HUES6 (cell line): ENCODE measurements around the gene SMC3.

ENCODE experiments used
- H3K27ac ChIP-seq: 2 replicates; pipeline ENCODE4 v1.7.0; 2013; ENCODE audit warnings: low read depth, mild to moderate bottlenecking, low read length, inconsistent platforms
- H3K27me3 ChIP-seq: 2 replicates; pipeline ENCODE4 v1.6.1; 2013; ENCODE audit warnings: low read length; ENCODE audit not compliant: control insufficient read depth, insufficient read depth
- H3K36me3 ChIP-seq: 2 replicates; pipeline ENCODE4 v1.6.1; 2013; ENCODE audit warnings: low read length; ENCODE audit not compliant: control insufficient read depth, insufficient read depth
- H3K4me1 ChIP-seq: 2 replicates; pipeline ENCODE4 v1.6.1; 2013; ENCODE audit warnings: low read length; ENCODE audit not compliant: control insufficient read depth, insufficient read depth
- H3K4me3 ChIP-seq: 2 replicates; pipeline ENCODE4 v1.5.1; 2013; ENCODE audit warnings: low read depth, low read length
- H3K9ac ChIP-seq: one replicate; pipeline ENCODE4 v1.6.1; 2013; ENCODE audit warnings: mild to moderate bottlenecking, low read length
- H3K9me3 ChIP-seq: 2 replicates; pipeline ENCODE4 v1.6.1; 2013; ENCODE audit warnings: low read depth, low read length; ENCODE audit not compliant: control insufficient read depth, insufficient read depth

The SMC3 gene

DNA sequence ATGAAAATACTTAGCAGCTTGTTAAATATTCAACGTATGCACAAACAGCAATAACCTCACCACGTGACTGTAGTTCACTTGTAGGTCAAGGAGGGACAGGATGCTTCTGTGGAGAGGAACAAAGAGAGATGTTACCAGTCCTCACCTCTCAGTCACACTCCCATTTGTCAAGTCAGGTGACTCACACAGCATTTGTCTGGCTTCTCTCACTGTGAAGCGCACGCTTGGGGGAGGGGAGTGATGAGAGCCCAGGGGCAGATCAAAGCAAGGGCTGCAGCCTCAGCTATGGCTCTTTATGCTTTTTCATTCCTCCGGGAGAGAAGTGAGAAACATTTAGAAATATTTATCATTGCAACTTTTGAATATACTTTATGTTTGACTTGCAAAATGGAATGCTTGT lies 73.8 kb downstream of the SMC3 start:
- Histone ChIP-seq H3K27me3 (peaks cover 46% of the 10 kb centered on the region), H3K4me3 (peak overlapping the region; percentile 15; the same call in 1 of the 2 replicates), H3K9me3 (no peaks in the 10 kb centered on the region), H3K4me1 (peaks cover 38% of the 10 kb centered on the region), H3K9ac (peak overlapping the region; percentile 15), H3K27ac (peak overlapping the region; percentile 21; the same call in 1 of the 2 replicates), H3K36me3 (no peaks in the 10 kb centered on the region)

DNA sequence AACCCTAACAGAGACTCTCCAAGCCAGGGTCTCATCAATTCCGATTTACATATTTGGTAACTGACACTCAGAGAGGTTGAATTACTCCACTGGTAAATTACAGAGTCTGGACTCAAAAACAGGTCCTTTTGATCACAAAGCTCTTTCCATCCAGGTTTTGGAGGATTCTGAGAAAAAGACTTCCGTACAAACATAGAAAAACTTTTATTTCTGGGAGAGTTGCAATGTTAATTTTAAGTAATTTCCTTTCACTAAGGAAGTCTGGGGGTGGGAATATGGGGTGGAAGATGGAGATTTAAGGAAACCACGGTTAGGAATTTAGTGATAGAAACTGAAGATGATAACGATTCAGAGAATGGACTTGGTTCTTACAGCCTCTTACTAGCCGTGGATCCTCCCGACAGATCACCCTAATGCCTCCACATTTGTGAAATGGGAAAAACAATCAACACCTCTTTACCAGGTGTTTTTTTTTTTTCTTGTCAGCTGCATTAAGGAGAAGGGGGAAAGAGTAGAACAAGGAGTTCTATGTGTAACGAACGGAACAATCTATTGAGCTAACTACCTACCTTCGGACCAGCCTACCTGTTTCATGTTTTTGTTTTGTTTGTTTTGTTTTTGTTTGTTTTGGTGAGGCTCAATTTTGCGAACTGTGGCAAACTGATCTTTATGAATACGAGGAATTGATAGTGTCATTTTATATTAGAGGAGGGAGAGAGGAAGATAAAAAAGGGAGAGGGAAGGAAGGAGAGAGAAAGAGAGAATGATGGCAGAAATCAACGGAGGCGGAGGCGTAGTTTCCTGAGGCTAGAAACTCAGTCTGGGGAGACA lies 74.9 kb downstream of the SMC3 start:
- no peaks in the 10 kb centered on the region for H3K36me3 ChIP-seq
- H3K4me3 ChIP-seq = peak overlapping the region; percentile 91
- no peak overlapping the region for H3K27ac ChIP-seq
- peaks cover 49% of the 10 kb centered on the region for H3K27me3 ChIP-seq
- no peaks in the 10 kb centered on the region for H3K9me3 ChIP-seq
- peak overlapping the region; percentile 85 for H3K9ac ChIP-seq
- H3K4me1 ChIP-seq = peaks cover 29% of the 10 kb centered on the region

DNA sequence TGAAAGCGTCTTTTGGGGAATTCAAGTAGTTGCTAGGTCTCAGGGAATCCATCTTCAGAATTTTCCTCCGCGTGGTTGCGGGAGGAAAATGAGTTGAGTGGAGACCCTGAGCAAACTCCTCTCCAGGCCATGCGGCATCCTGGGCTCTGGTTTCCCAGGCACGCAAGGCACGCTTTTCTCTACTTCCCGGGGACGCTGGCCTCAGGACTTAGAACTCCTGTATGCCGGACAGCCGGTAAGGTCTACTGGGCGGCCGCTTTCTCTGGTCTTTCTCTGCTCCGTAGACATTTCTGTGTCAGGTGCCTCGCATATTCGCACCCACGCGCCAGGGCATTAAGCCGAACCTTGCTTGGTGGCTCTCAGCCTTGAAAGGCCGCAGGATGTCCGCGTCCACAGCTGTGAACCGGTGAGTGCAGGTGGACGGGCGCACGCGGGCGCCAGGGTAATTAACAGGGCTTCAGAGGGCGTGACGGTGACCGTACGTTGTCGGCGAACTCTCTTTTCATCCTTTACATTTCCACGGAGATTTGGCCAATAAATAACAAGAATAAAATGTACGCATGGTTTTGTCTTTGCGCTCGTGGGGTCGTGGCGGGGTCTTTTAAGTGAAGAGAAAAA lies 75.6 kb downstream of the SMC3 start:
- H3K36me3 ChIP-seq = no peaks in the 10 kb centered on the region
- peaks cover 25% of the 10 kb centered on the region for H3K4me1 ChIP-seq
- no peaks in the 10 kb centered on the region for H3K9me3 ChIP-seq
- no peak overlapping the region for H3K27ac ChIP-seq
- H3K9ac ChIP-seq = peak overlapping the region; percentile 85
- peaks cover 49% of the 10 kb centered on the region for H3K27me3 ChIP-seq
- peak overlapping the region; percentile 91 for H3K4me3 ChIP-seq

- no peaks in the 10 kb centered on the region for H3K36me3 ChIP-seq
- H3K9me3 ChIP-seq = no peaks in the 10 kb centered on the region
- no peak within 1 kb of the TSS for H3K27ac ChIP-seq
- H3K4me1 ChIP-seq = peaks cover 27% of the 10 kb centered on the region
- peak within 1 kb of the TSS; percentile 85 for H3K9ac ChIP-seq
- peak within 1 kb of the TSS; percentile 91 for H3K4me3 ChIP-seq
- peaks cover 49% of the 10 kb centered on the region for H3K27me3 ChIP-seq
Observed at GRCh38 chr10:110643653-110644597, 76.4 kb downstream of the SMC3 start, which contains the start of gene RBM20. Gene RBM20 (plus strand): TSS chr10:110644336. CDS start chr10:110644455, 119 bp downstream.

GRCh38 chr10:110644598-110645462 lies 77.3 kb downstream of the SMC3 start:
- H3K9me3 ChIP-seq = no peaks in the 10 kb centered on the region
- H3K27ac ChIP-seq = no peak overlapping the region
- no peaks in the 10 kb centered on the region for H3K36me3 ChIP-seq
- H3K27me3 ChIP-seq = peaks cover 49% of the 10 kb centered on the region
- H3K4me1 ChIP-seq = peaks cover 34% of the 10 kb centered on the region
- peak overlapping the region; percentile 60 for H3K9ac ChIP-seq
- H3K4me3 ChIP-seq = peak overlapping the region; percentile 91

DNA sequence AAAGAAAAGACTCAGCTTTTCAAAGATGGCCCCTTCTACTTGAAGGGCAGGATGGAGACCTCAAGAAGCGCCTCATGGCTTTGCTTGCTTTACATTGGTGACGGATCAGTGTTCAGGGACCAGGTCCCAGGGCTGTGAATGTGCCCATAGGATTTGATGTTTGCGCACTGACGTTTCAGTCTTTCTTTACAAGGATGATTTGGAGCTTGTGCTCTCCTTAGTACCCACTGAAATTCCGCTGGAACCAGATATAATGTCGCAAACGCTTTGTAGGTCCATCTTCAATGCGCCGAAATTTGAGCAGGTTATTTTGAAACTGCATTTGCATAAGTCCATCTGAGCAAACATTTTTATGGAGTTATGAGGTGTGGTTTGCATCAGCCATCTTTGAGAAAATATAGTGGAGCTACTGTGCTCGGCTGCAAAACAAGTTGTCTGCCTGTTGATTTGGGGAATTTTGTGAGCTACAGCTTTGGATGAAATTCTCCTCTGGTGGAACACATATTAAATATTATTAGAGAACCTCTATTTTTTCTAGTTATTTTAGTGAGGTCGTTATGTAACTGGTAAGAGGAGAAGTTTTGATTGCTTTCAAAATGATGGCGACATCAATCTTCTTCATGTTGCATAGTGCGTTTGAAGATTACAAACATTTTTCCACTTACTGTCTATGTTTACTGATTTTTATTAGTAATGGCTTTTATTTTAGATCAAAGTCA lies 79.1 kb downstream of the SMC3 start:
- peaks cover 26% of the 10 kb centered on the region for H3K4me1 ChIP-seq
- no peak overlapping the region for H3K9ac ChIP-seq
- H3K27me3 ChIP-seq = peaks cover 49% of the 10 kb centered on the region
- no peak overlapping the region for H3K27ac ChIP-seq
- H3K4me3 ChIP-seq = no peak overlapping the region
- H3K36me3 ChIP-seq = no peaks in the 10 kb centered on the region
- no peaks in the 10 kb centered on the region for H3K9me3 ChIP-seq

DNA sequence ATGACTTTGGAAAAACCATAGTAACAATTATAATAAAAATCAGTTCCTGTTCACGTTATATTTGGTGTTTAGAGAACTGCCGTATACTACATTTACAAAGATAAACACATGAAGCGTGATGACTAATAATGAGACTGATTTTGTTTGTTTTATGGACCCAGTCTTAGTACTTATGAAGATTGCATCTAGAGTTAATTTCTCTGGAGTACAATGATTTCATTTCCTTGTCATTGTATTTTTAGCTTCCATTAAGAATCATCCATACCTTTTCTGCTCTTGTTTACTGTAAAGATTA lies 79.6 kb downstream of the SMC3 start:
- peaks cover 44% of the 10 kb centered on the region for H3K27me3 ChIP-seq
- no peaks in the 10 kb centered on the region for H3K9me3 ChIP-seq
- H3K4me3 ChIP-seq = no peak overlapping the region
- H3K27ac ChIP-seq = no peak overlapping the region
- no peak overlapping the region for H3K9ac ChIP-seq
- no peaks in the 10 kb centered on the region for H3K36me3 ChIP-seq
- peaks cover 21% of the 10 kb centered on the region for H3K4me1 ChIP-seq

GRCh38 chr10:110648692-110649346 lies 81.3 kb downstream of the SMC3 start:
- Histone ChIP-seq H3K27ac (no peak overlapping the region), H3K4me1 (peaks cover 13% of the 10 kb centered on the region)

GRCh38 chr10:110649347-110650264 lies 82.1 kb downstream of the SMC3 start:
- peaks cover 19% of the 10 kb centered on the region for H3K27me3 ChIP-seq
- H3K4me3 ChIP-seq = no peak overlapping the region
- H3K9me3 ChIP-seq = no peaks in the 10 kb centered on the region
- no peaks in the 10 kb centered on the region for H3K36me3 ChIP-seq
- no peak overlapping the region for H3K27ac ChIP-seq
- no peak overlapping the region for H3K9ac ChIP-seq
- peaks cover 13% of the 10 kb centered on the region for H3K4me1 ChIP-seq

More at GRCh38 chr10:110648692-110649346, 81.3 kb downstream of the SMC3 start:
- Histone ChIP-seq H3K4me3 (no peak overlapping the region), H3K9ac (no peak overlapping the region), H3K27me3 (peaks cover 26% of the 10 kb centered on the region), H3K36me3 (no peaks in the 10 kb centered on the region), H3K9me3 (no peaks in the 10 kb centered on the region)
